ENCODE results near the gene RAD51B. TPM values are rescaled to one million over a fixed set of nuclear protein-coding genes. Genes with fewer than 3 reads are reported as not detected.
A peak's percentile ranks its signal among the peaks of the same experiment; 100 is the strongest.

RAD51B gene
- total and polyA plus RNA-seq, 2 experiments from 2014 or later, result 10.1 to 18.0 TPM

GRCh38 chr14:68521557-68521901 lies 702.0 kb downstream of the RAD51B start:
- no peak for DNase-seq (ENCODE audit: low spot score)
- Histone ChIP-seq H3K4me1 (ENCODE audit: insufficient read depth) (peaks cover 56% of the 10 kb centered on the region), H3K4me3 (no peak overlapping the region), H4K20me1 (ENCODE audit: insufficient read depth, poor library complexity, severe bottlenecking) (no peaks in the 10 kb centered on the region), H3K79me2 (no peaks in the 10 kb centered on the region), H2AFZ (no peak overlapping the region), H3K9me3 (ENCODE audit: low read depth) (no peaks in the 10 kb centered on the region), H3K27ac (peak overlapping the region; percentile 99), H3K4me2 (peak overlapping the region; percentile 50), H3K27me3 (no peaks in the 10 kb centered on the region), H3K36me3 (replicated peaks; ENCODE audit: insufficient read depth, low read depth) (no peaks in the 10 kb centered on the region), H3K9me2 (replicated peaks; ENCODE audit: insufficient read depth) (no peaks in the 10 kb centered on the region)
- 43% methylated on average over 1 of the region's 1 CpG for WGBS (ENCODE audit: low lambda C conversion rate, missing lambda C conversion rate)
- no peak for TF ChIP-seq CTCF (IDR thresholded peaks at IDR 0.05; ENCODE audit: poor library complexity)
- no peak for TF ChIP-seq EZH2 (IDR thresholded peaks at IDR 0.05; ENCODE audit: borderline replicate concordance)
- no peak for TF ChIP-seq EZH2phosphoT487 (IDR thresholded peaks at IDR 0.05; ENCODE audit: low read depth, severe bottlenecking, unreplicated experiment)

GRCh38 chr14:68521961-68522509 lies 702.5 kb downstream of the RAD51B start:
- H4K20me1 ChIP-seq (ENCODE audit: insufficient read depth, poor library complexity, severe bottlenecking), result no peaks in the 10 kb centered on the region
- no peaks in the 10 kb centered on the region for H3K36me3 ChIP-seq (replicated peaks; ENCODE audit: insufficient read depth, low read depth)
- TF ChIP-seq EZH2 (IDR thresholded peaks at IDR 0.05; ENCODE audit: borderline replicate concordance), result no peak
- no peak for TF ChIP-seq CTCF (IDR thresholded peaks at IDR 0.05; ENCODE audit: poor library complexity)
- H3K27ac ChIP-seq, result peak overlapping the region; percentile 99
- 44% methylated on average over 8 of the region's 8 CpGs for WGBS (ENCODE audit: low lambda C conversion rate, missing lambda C conversion rate)
- no peaks in the 10 kb centered on the region for H3K79me2 ChIP-seq
- peaks cover 56% of the 10 kb centered on the region for H3K4me1 ChIP-seq (ENCODE audit: insufficient read depth)
- no peaks in the 10 kb centered on the region for H3K9me3 ChIP-seq (ENCODE audit: low read depth)
- no peak for DNase-seq (ENCODE audit: low spot score)
- H3K27me3 ChIP-seq, result no peaks in the 10 kb centered on the region
- no peak overlapping the region for H2AFZ ChIP-seq
- H3K4me2 ChIP-seq, result peak overlapping the region; percentile 50
- H3K9me2 ChIP-seq (replicated peaks; ENCODE audit: insufficient read depth), result no peaks in the 10 kb centered on the region
- H3K4me3 ChIP-seq, result no peak overlapping the region

GRCh38 chr14:68522510-68523325 lies 703.1 kb downstream of the RAD51B start:
- DNase-seq (ENCODE audit: low spot score), result no peak
- peaks cover 56% of the 10 kb centered on the region for H3K4me1 ChIP-seq (ENCODE audit: insufficient read depth)
- peak overlapping the region; percentile 99 for H3K27ac ChIP-seq
- H4K20me1 ChIP-seq (ENCODE audit: insufficient read depth, poor library complexity, severe bottlenecking), result no peaks in the 10 kb centered on the region
- no peaks in the 10 kb centered on the region for H3K79me2 ChIP-seq
- no peak overlapping the region for H3K4me2 ChIP-seq
- no peak overlapping the region for H2AFZ ChIP-seq
- 38% methylated on average over 5 of the region's 5 CpGs for WGBS (ENCODE audit: low lambda C conversion rate, missing lambda C conversion rate)
- H3K36me3 ChIP-seq (replicated peaks; ENCODE audit: insufficient read depth, low read depth), result no peaks in the 10 kb centered on the region
- no peaks in the 10 kb centered on the region for H3K27me3 ChIP-seq
- H3K9me3 ChIP-seq (ENCODE audit: low read depth), result no peaks in the 10 kb centered on the region
- H3K9me2 ChIP-seq (replicated peaks; ENCODE audit: insufficient read depth), result no peaks in the 10 kb centered on the region
- no peak for TF ChIP-seq CTCF (IDR thresholded peaks at IDR 0.05; ENCODE audit: poor library complexity)
- no peak overlapping the region for H3K4me3 ChIP-seq

Measured in hepatocyte (in vitro differentiated cells).